WTC11 (cell line): ENCODE data around the gene ATP2B2. TPM values are rescaled to one million over a fixed set of nuclear protein-coding genes. Genes with fewer than 3 reads are reported as not detected.

Experiments
- ATAC-seq: fragments of 200-7000 bp; cut with Tn5 transposase; 2 replicates; pipeline ENCODE4 v1.10.0; 2021; ENCODE audit warnings: mild to moderate bottlenecking, moderate library complexity
- CTCF ChIA-PET: fragments of 300-600 bp; sonication (Branson Sonifier 250); formaldehyde crosslinking; loops from one replicate; lab custom pipeline; 2021; ENCODE audit warnings: antibody characterized with exemption; lab: Charles Lee
- POLR2A ChIA-PET: fragments of 350-600 bp; sonication (Branson Sonifier 250); formaldehyde crosslinking; loops from one replicate; lab custom pipeline; 2021; ENCODE audit warnings: antibody characterized with exemption; lab: Charles Lee
- DNase-seq: peaks from one replicate; pipeline ENCODE4 v3.0.0; 2021; ENCODE audit warnings: low spot score
- H3K27ac Mint-ChIP-seq: 2 replicates; pipeline ENCODE4 v1.8.0; 2021; ENCODE audit warnings: mixed read lengths
- H3K27me3 Mint-ChIP-seq: 2 replicates; pipeline ENCODE4 v1.8.0; 2021; ENCODE audit warnings: low read depth, mild to moderate bottlenecking, moderate library complexity, mixed read lengths
- H3K36me3 Mint-ChIP-seq: 2 replicates; pipeline ENCODE4 v1.8.0; 2021; ENCODE audit warnings: mixed read lengths
- H3K4me1 Mint-ChIP-seq: 2 replicates; pipeline ENCODE4 v1.8.0; 2022; ENCODE audit warnings: mixed read lengths
- H3K4me3 Mint-ChIP-seq: 2 replicates; pipeline ENCODE4 v1.8.0; 2021; ENCODE audit warnings: mild to moderate bottlenecking, moderate library complexity, mixed read lengths
- H3K9me3 Mint-ChIP-seq: 2 replicates; pipeline ENCODE4 v1.8.0; 2021; ENCODE audit warnings: mixed read lengths
- AR ChIP-seq: fragments of 250-450 bp; sonication (Bioruptor Pico); IDR thresholded peaks from 2 replicates; pipeline ENCODE4 v1.9.0; 2021; ENCODE audit warnings: mild to moderate bottlenecking
- ATF3 ChIP-seq: sonication (generic); formaldehyde crosslinking; conservative IDR thresholded peaks from 2 replicates; pipeline ENCODE4 v1.8.1; 2022; ENCODE audit warnings: mild to moderate bottlenecking, missing genetic modification reagents
- CTCF ChIP-seq: fragments of 200-600 bp; IDR thresholded peaks from 2 replicates; pipeline ENCODE4 v1.8.0; 2022; ENCODE audit warnings: antibody characterized with exemption
- ELF4 ChIP-seq: sonication (generic); formaldehyde crosslinking; IDR thresholded peaks from 2 replicates; pipeline ENCODE4 v1.8.1; 2022; ENCODE audit warnings: low read depth, mild to moderate bottlenecking, moderate library complexity, missing genetic modification reagents
- FOXP1 ChIP-seq: sonication (generic); formaldehyde crosslinking; IDR thresholded peaks from 2 replicates; pipeline ENCODE4 v1.8.0; 2022; ENCODE audit warnings: missing genetic modification reagents, mild to moderate bottlenecking, moderate library complexity, borderline replicate concordance
- GRHL2 ChIP-seq: fragments of 250-450 bp; sonication (Bioruptor Pico); IDR thresholded peaks from 2 replicates; pipeline ENCODE4 v1.8.0; 2022; ENCODE audit warnings: mild to moderate bottlenecking, moderate library complexity; ENCODE audit not compliant: insufficient replicate concordance, severe bottlenecking
- GTF2I ChIP-seq: fragments of 250-450 bp; sonication (Bioruptor Pico); conservative IDR thresholded peaks from 2 replicates; pipeline ENCODE4 v1.4.0; 2021; ENCODE audit warnings: mild to moderate bottlenecking
- JUN ChIP-seq: sonication (generic); formaldehyde crosslinking; IDR thresholded peaks from 2 replicates; pipeline ENCODE4 v1.8.0; 2023; ENCODE audit warnings: mild to moderate bottlenecking, missing genetic modification reagents
- MLX ChIP-seq: sonication (generic); formaldehyde crosslinking; IDR thresholded peaks from 2 replicates; pipeline ENCODE4 v1.8.1; 2023; ENCODE audit warnings: mild to moderate bottlenecking, missing genetic modification reagents, moderate library complexity
- MXD4 ChIP-seq: fragments of 250-450 bp; sonication (Bioruptor Pico); IDR thresholded peaks from 2 replicates; pipeline ENCODE4 v1.8.0; 2021; ENCODE audit warnings: mild to moderate bottlenecking, moderate library complexity, borderline replicate concordance
- NR1H2 ChIP-seq: sonication (generic); formaldehyde crosslinking; IDR thresholded peaks from 2 replicates; pipeline ENCODE4 v1.9.0; 2021; ENCODE audit warnings: mild to moderate bottlenecking, moderate library complexity, missing genetic modification reagents
- OVOL2 ChIP-seq: fragments of 250-450 bp; sonication (Bioruptor Pico); IDR thresholded peaks from 2 replicates; pipeline ENCODE4 v1.9.0; 2021; ENCODE audit warnings: mild to moderate bottlenecking, borderline replicate concordance
- PREB ChIP-seq: sonication (generic); formaldehyde crosslinking; IDR thresholded peaks from 2 replicates; pipeline ENCODE4 v1.8.1; 2022; ENCODE audit warnings: mild to moderate bottlenecking, missing genetic modification reagents, moderate library complexity, borderline replicate concordance
- ZBTB21 ChIP-seq: sonication (generic); formaldehyde crosslinking; IDR thresholded peaks from 2 replicates; pipeline ENCODE4 v1.8.1; 2023; ENCODE audit warnings: mild to moderate bottlenecking, missing genetic modification reagents, borderline replicate concordance
- ZBTB43 ChIP-seq: sonication (generic); formaldehyde crosslinking; IDR thresholded peaks from 2 replicates; pipeline ENCODE4 v1.8.1; 2023; ENCODE audit warnings: mild to moderate bottlenecking, missing genetic modification reagents
- ZNF219 ChIP-seq: sonication (generic); formaldehyde crosslinking; IDR thresholded peaks from 2 replicates; pipeline ENCODE4 v1.8.0; 2023; ENCODE audit warnings: missing genetic modification reagents, mild to moderate bottlenecking, borderline replicate concordance
- ZNF396 ChIP-seq: fragments of 250-450 bp; sonication (Bioruptor Pico); IDR thresholded peaks from 2 replicates; pipeline ENCODE4 v1.8.0; 2021; ENCODE audit warnings: mild to moderate bottlenecking, moderate library complexity, borderline replicate concordance
- total RNA-seq: library from RNA; stranded (reverse); gene quantifications from 3 replicates; pipeline ENCODE4 v1.2.3, GENCODE V29; 2021

ATP2B2 gene
- total RNA-seq, 1 experiment from 2014 or later: 0.48 TPM

- TF ChIP-seq AR (no peak), CTCF (no peak), NR1H2 (CRISPR knock-in tag) (no peak), FOXP1 (CRISPR knock-in tag) (no peak), MXD4 (CRISPR knock-in tag) (no peak), ZNF396 (CRISPR knock-in tag) (no peak)
Measured at GRCh38 chr3:10294030-10294586, 211.3 kb downstream of the ATP2B2 start (continued).

- Mint-ChIP-seq H3K4me3 (no peak within 1 kb of the TSS), H3K9me3 (no peaks in the 10 kb centered on the region), H3K36me3 (peaks cover 15% of the 10 kb centered on the region), H3K27me3 (no peaks in the 10 kb centered on the region), H3K4me1 (no peaks in the 10 kb centered on the region), H3K27ac (no peak within 1 kb of the TSS; the same call in 1 of the 2 replicates)
- TF ChIP-seq ELF4 (no peak), ZNF219 (CRISPR knock-in tag) (no peak), PREB (no peak), ZBTB21 (CRISPR knock-in tag) (no peak), OVOL2 (CRISPR knock-in tag) (no peak), GTF2I (CRISPR knock-in tag) (no peak), ZBTB43 (CRISPR knock-in tag) (no peak), MLX (CRISPR knock-in tag) (no peak), GRHL2 (CRISPR knock-in tag) (no peak), JUN (no peak), ATF3 (no peak)
- DNase-seq (no peak), ATAC-seq (no peak)
- ChIA-PET CTCF (no interaction called here), POLR2A (interaction anchor here (0.7 kb wide), 1 partner anchor 42 kb away, joined by 3 read pairs; no protein-coding TSS in a partner anchor)
Measured at GRCh38 chr3:10292505-10293419, 212.6 kb downstream of the ATP2B2 start, which contains the start of gene GHRL. Gene GHRL, minus strand, starts transcription at chr3:10292947. Its CDS starts 2,767 bp downstream, at chr3:10290180.
